HepG2 (cell line): ENCODE measurements around the gene TXNDC2. TPM values are rescaled to one million over a fixed set of nuclear protein-coding genes. Genes with fewer than 3 reads are reported as not detected.

Experiments used
- CHD4 ChIP-seq: fragments of 200-600 bp; sonication (generic); IDR thresholded peaks from 2 replicates; pipeline ENCODE4 v1.7.0; 2017; ENCODE audit warnings: mild to moderate bottlenecking, low read length, borderline replicate concordance
- DPF2 ChIP-seq: sonication (generic); formaldehyde crosslinking; IDR thresholded peaks from 2 replicates; pipeline ENCODE4 v1.4.0; 2020; ENCODE audit warnings: mild to moderate bottlenecking, low read depth, missing genetic modification reagents, borderline replicate concordance
- EED ChIP-seq: sonication (generic); formaldehyde crosslinking; IDR thresholded peaks from 2 replicates; pipeline ENCODE4 v1.5.0; 2020; ENCODE audit warnings: mild to moderate bottlenecking, missing genetic modification reagents
- HNRNPK ChIP-seq: fragments of 200-400 bp; formaldehyde crosslinking; IDR thresholded peaks from 2 replicates; pipeline ENCODE4 v1.6.1; 2018; ENCODE audit warnings: low read length, low read depth, moderate library complexity, mild to moderate bottlenecking; ENCODE audit not compliant: poor library complexity, severe bottlenecking
- MBNL3 ChIP-seq: fragments of 250-450 bp; sonication (Bioruptor Pico); conservative IDR thresholded peaks from 2 replicates; pipeline ENCODE4 v1.8.0; 2022; ENCODE audit warnings: mild to moderate bottlenecking, inconsistent platforms
- NCOR1 ChIP-seq: fragments of 200-600 bp; sonication (generic); IDR thresholded peaks from 2 replicates; pipeline ENCODE4 v1.7.0; 2017; ENCODE audit warnings: antibody characterized with exemption, low read length, borderline replicate concordance
- REST ChIP-seq, 2 experiments: IDR thresholded peaks; 2 replicates each; pipeline ENCODE4 v1.6.1; 2011 to 2012; ENCODE audit warnings: low read length in 2 of 2, borderline replicate concordance in 1 of 2, low read depth in 1 of 2, mild to moderate bottlenecking in 1 of 2, moderate library complexity in 1 of 2
- ZBTB38 ChIP-seq: sonication (generic); formaldehyde crosslinking; IDR thresholded peaks from 2 replicates; pipeline ENCODE4 v1.5.1; 2020; ENCODE audit warnings: mild to moderate bottlenecking, missing genetic modification reagents
- ZBTB8A ChIP-seq: sonication (generic); formaldehyde crosslinking; IDR thresholded peaks from 2 replicates; pipeline ENCODE4 v1.4.0; 2020; ENCODE audit warnings: mild to moderate bottlenecking, low read depth, missing genetic modification reagents, borderline replicate concordance
- ZNF362 ChIP-seq: sonication (generic); formaldehyde crosslinking; IDR thresholded peaks from 2 replicates; pipeline ENCODE4 v1.4.0; 2020; ENCODE audit warnings: missing genetic modification reagents, mild to moderate bottlenecking, borderline replicate concordance
- ZNF556 ChIP-seq: sonication (generic); formaldehyde crosslinking; IDR thresholded peaks from 2 replicates; pipeline ENCODE4 v1.4.0; 2020; ENCODE audit warnings: mild to moderate bottlenecking, missing genetic modification reagents, borderline replicate concordance
- ZNF772 ChIP-seq: sonication (generic); formaldehyde crosslinking; IDR thresholded peaks from 2 replicates; pipeline ENCODE4 v1.5.0; 2020; ENCODE audit warnings: mild to moderate bottlenecking, missing genetic modification reagents
- polyA plus RNA-seq, 8 experiments: library from polyadenylated mRNA; depleted of rRNA in 3 of 8; stranded (reverse) in 7 of 8; unstranded in 1 of 8; fragments of >200 nt; fragmentation: Illumina TruSeq in 4 of 8; extraction: Trizol in 4 of 8; gene quantifications; 2 replicates each; pipeline versions ENCODE4 v1.2.1 to v1.2.3, GENCODE V29; 2011 to 2016; ENCODE audit warnings: low read depth in 4 of 8, missing spikeins in 1 of 8, mixed read lengths in 1 of 8; ENCODE audit not compliant: insufficient read depth in 1 of 8
- total RNA-seq, 5 experiments: library from RNA; depleted of rRNA; stranded (reverse); fragments of >200 nt; fragmentation: Illumina TruSeq; extraction: Trizol; gene quantifications; 2 replicates each; pipeline ENCODE4 v1.2.3, GENCODE V29; 2016; ENCODE audit warnings: low read depth in 1 of 5
- TF ChIP-seq, protein P1 (sequence below): sonication (generic); formaldehyde crosslinking; IDR thresholded peaks from 2 replicates; pipeline ENCODE4 v1.4.0; 2020; ENCODE audit warnings: missing genetic modification reagents, mild to moderate bottlenecking, borderline replicate concordance
- TF ChIP-seq, protein P2 (sequence below): sonication (generic); formaldehyde crosslinking; IDR thresholded peaks from 2 replicates; pipeline ENCODE4 v1.4.0; 2020; ENCODE audit warnings: missing genetic modification reagents

The TXNDC2 gene
- total and polyA plus RNA-seq, 2 of the 13 experiments (the other 11 are each of a cell fraction or from before 2014, with no cell fraction given) = not detected

DNA sequence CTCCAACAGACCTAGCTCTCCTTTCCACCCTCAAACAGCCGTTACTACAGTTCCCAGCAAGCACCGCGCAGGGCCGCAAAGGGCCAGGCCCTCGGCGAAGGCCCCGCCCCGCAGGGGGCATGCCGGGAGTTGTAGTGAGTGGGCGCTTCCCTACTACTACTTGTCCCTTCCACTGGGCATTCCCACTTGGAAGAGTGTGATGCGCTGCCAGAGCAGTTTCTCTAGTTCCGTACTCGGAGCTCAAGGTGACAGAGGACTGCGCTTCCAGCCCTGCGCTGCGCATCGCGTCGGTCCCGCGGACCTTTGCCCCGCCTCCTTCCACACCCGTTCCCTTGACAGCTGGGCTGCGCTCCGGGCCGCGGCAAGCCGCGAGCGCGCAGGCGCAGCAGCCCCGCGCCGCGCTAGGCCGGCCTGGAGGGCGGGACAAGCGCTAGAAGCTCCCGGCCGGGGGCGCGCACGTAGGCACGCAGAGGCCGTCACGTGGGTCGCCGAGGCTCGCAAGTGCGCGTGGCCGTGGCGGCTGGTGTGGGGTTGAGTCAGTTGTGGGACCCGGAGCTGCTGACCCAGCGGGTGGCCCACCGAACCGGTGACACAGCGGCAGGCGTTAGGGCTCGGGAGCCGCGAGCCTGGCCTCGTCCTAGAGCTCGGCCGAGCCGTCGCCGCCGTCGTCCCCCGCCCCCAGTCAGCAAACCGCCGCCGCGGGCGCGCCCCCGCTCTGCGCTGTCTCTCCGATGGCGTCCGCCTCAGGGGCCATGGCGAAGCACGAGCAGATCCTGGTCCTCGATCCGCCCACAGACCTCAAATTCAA lies 28.0 kb downstream of the TXNDC2 start, which contains the start of gene VAPA (continued):
- TF ChIP-seq ZNF362 (CRISPR knock-in tag) (peak; percentile 41; the same call in 1 of the 2 replicates), EED (CRISPR knock-in tag) (no peak), ZBTB38 (peak; percentile 52; the same call in 1 of the 2 replicates), CHD4 (no peak), ZBTB8A (no peak), DPF2 (no peak), HNRNPK (peak; percentile 50), MBNL3 (CRISPR knock-in tag) (no peak), ZNF556 (CRISPR knock-in tag) (no peak; the same call in 1 of the 2 replicates), REST (IDR thresholded peaks at IDR 0.05; ENCODE audit: borderline replicate concordance in 1 of 2, low read depth in 1 of 2, low read length in 2 of 2) (no peak), NCOR1 (no peak), ZNF772 (CRISPR knock-in tag) (0 out of 2 replicates have a peak, but pooled peaks have one; percentile 34)
- TF ChIP-seq, protein P1, sequence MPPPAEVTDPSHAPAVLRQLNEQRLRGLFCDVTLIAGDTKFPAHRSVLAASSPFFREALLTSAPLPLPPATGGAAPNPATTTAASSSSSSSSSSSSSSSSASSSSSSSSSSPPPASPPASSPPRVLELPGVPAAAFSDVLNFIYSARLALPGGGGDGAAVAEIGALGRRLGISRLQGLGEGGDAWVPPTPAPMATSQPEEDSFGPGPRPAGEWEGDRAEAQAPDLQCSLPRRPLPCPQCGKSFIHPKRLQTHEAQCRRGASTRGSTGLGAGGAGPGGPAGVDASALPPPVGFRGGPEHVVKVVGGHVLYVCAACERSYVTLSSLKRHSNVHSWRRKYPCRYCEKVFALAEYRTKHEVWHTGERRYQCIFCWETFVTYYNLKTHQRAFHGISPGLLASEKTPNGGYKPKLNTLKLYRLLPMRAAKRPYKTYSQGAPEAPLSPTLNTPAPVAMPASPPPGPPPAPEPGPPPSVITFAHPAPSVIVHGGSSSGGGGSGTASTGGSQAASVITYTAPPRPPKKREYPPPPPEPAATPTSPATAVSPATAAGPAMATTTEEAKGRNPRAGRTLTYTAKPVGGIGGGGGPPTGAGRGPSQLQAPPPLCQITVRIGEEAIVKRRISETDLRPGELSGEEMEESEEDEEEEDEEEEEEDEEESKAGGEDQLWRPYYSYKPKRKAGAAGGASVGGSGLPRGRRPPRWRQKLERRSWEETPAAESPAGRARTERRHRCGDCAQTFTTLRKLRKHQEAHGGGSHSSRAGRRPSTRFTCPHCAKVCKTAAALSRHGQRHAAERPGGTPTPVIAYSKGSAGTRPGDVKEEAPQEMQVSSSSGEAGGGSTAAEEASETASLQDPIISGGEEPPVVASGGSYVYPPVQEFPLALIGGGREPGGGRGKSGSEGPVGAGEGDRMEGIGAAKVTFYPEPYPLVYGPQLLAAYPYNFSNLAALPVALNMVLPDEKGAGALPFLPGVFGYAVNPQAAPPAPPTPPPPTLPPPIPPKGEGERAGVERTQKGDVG = no peak
- TF ChIP-seq, protein P2, sequence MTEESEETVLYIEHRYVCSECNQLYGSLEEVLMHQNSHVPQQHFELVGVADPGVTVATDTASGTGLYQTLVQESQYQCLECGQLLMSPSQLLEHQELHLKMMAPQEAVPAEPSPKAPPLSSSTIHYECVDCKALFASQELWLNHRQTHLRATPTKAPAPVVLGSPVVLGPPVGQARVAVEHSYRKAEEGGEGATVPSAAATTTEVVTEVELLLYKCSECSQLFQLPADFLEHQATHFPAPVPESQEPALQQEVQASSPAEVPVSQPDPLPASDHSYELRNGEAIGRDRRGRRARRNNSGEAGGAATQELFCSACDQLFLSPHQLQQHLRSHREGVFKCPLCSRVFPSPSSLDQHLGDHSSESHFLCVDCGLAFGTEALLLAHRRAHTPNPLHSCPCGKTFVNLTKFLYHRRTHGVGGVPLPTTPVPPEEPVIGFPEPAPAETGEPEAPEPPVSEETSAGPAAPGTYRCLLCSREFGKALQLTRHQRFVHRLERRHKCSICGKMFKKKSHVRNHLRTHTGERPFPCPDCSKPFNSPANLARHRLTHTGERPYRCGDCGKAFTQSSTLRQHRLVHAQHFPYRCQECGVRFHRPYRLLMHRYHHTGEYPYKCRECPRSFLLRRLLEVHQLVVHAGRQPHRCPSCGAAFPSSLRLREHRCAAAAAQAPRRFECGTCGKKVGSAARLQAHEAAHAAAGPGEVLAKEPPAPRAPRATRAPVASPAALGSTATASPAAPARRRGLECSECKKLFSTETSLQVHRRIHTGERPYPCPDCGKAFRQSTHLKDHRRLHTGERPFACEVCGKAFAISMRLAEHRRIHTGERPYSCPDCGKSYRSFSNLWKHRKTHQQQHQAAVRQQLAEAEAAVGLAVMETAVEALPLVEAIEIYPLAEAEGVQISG (CRISPR knock-in tag) = peak; percentile 77
